OCI-LY1 (cell line): Measurements from ENCODE around the gene DDX1.

Experiments used
- CTCF ChIP-seq: fragments of 200-600 bp; sonication (generic), shearing (Covaris generic); IDR thresholded peaks from 2 replicates; pipeline ENCODE4 v1.5.1; 2017; ENCODE audit warnings: mild to moderate bottlenecking, antibody characterized with exemption, low read length, moderate library complexity, mixed read lengths
- EZH2 ChIP-seq: fragments of 200-600 bp; sonication (generic), shearing (Covaris generic); IDR thresholded peaks from 2 replicates; pipeline ENCODE4 v1.8.0; 2017; ENCODE audit warnings: borderline replicate concordance, mixed run types, mild to moderate bottlenecking, antibody characterized with exemption, low read length, moderate library complexity, mixed read lengths

- TF ChIP-seq EZH2 (no peak), CTCF (no peak)
Observed at GRCh38 chr2:15651367-15651727, 59.7 kb downstream of the DDX1 start.
